CD4-positive, alpha-beta T cell (primary cell): ENCODE results near the gene DHRSX. TPM values are rescaled to one million over a fixed set of nuclear protein-coding genes. Genes with fewer than 3 reads are reported as not detected.

Experiments used
- ATAC-seq: fragments of 200-7000 bp; cut with Tn5 transposase; one replicate; pipeline ENCODE4 v1.10.0; 2022; ENCODE audit warnings: mild to moderate bottlenecking; ENCODE audit not compliant: poor library complexity
- CTCF ChIA-PET: fragments of 350-600 bp; sonication (Branson Sonifier 250); formaldehyde crosslinking; loops from one replicate; lab custom pipeline; 2021; ENCODE audit warnings: antibody characterized with exemption, inconsistent platforms; lab: Charles Lee
- POLR2A ChIA-PET: fragments of 350-600 bp; sonication (Branson Sonifier 250); formaldehyde crosslinking; loops from one replicate; lab custom pipeline; 2021; ENCODE audit warnings: antibody characterized with exemption, inconsistent platforms; lab: Charles Lee
- DNase-seq, 14 experiments: peaks; one replicate each; pipeline ENCODE4 v3.0.0-alpha.2; 2013 to 2020; ENCODE audit warnings: mixed read lengths in 2 of 14
- H3K27ac ChIP-seq, 2 donors: one replicate each; pipeline versions ENCODE4 v1.5.1 to v1.7.0; 2013; ENCODE audit warnings: low read length in 2 of 2, low read depth in 1 of 2, mild to moderate bottlenecking in 1 of 2
- H3K27me3 ChIP-seq, 2 experiments: 1 replicate in 1 of 2; 2 replicates in 1 of 2; pipeline versions ENCODE4 v1.6.1 to v1.7.0; 2013; ENCODE audit warnings: low read length in 2 of 2, control low read depth in 1 of 2, mild to moderate bottlenecking in 1 of 2, moderate library complexity in 1 of 2; ENCODE audit not compliant: insufficient read depth in 2 of 2, control insufficient read depth in 1 of 2
- H3K36me3 ChIP-seq: one replicate; pipeline ENCODE4 v1.6.1; 2013; ENCODE audit warnings: low read length, control low read depth; ENCODE audit not compliant: insufficient read depth
- H3K4me1 ChIP-seq: one replicate; pipeline ENCODE4 v1.6.1; 2013; ENCODE audit warnings: low read length, control low read depth; ENCODE audit not compliant: insufficient read depth
- H3K4me3 ChIP-seq: one replicate; pipeline ENCODE4 v1.5.1; 2013; ENCODE audit warnings: mild to moderate bottlenecking, low read length, moderate library complexity
- H3K9me3 ChIP-seq, 2 experiments: 1 replicate in 1 of 2; 2 replicates in 1 of 2; pipeline versions ENCODE4 v1.6.1 to v1.7.0; 2013; ENCODE audit warnings: low read length in 2 of 2, mild to moderate bottlenecking in 2 of 2, control low read depth in 1 of 2, moderate library complexity in 1 of 2; ENCODE audit not compliant: control insufficient read depth in 1 of 2, insufficient read depth in 1 of 2
- H3K27ac Mint-ChIP-seq: one replicate; pipeline ENCODE4 v1.8.0; 2020; ENCODE audit warnings: mixed read lengths
- H3K27me3 Mint-ChIP-seq: one replicate; pipeline ENCODE4 v1.8.0; 2021; ENCODE audit warnings: mixed read lengths
- H3K36me3 Mint-ChIP-seq: one replicate; pipeline ENCODE4 v1.8.0; 2021; ENCODE audit warnings: low read depth, mixed read lengths
- H3K4me1 Mint-ChIP-seq: one replicate; pipeline ENCODE4 v1.8.0; 2021; ENCODE audit warnings: low read depth, mixed read lengths
- H3K4me3 Mint-ChIP-seq: one replicate; pipeline ENCODE4 v1.8.0; 2020; ENCODE audit warnings: mild to moderate bottlenecking, mixed read lengths
- H3K9me3 Mint-ChIP-seq: one replicate; pipeline ENCODE4 v1.8.0; 2020; ENCODE audit warnings: mixed read lengths
- CTCF ChIP-seq: fragments of 200-600 bp; IDR thresholded peaks from one replicate; pipeline ENCODE4 v1.8.0; 2022; ENCODE audit warnings: antibody characterized with exemption, mild to moderate bottlenecking
- intact Hi-C, 2 experiments: fragments of 100-400 bp; cut with DNase I in 1 of 2; cut with micrococcal nuclease in 1 of 2; formaldehyde crosslinking; loops; one replicate each; pipeline versions ENCODE4 v1.15.1 to v1.9.0; 2023 to 2025; cut with DNase I, micrococcal nuclease
- total RNA-seq, 174 experiments: library from RNA in 2 of 174; stranded (reverse) in 2 of 174; gene quantifications; one replicate each; pipeline ENCODE4 v1.2.3 and lab custom pipeline; 2021 to 2026

The DHRSX gene
- total RNA-seq, 2 experiments from 2014 or later = 12.1 to 13.9 TPM

GRCh38 chrX:2485789-2486345 is 14.9 kb downstream of the DHRSX start:
- Histone ChIP-seq H3K27me3 (no peaks in the 10 kb centered on the region), H3K9me3 (no peaks in the 10 kb centered on the region), H3K36me3 (peaks cover 37% of the 10 kb centered on the region), H3K4me1 (no peaks in the 10 kb centered on the region), H3K4me3 (no peak overlapping the region), H3K27ac (no peak overlapping the region)
- Mint-ChIP-seq H3K9me3 (no peaks in the 10 kb centered on the region), H3K4me3 (no peak overlapping the region), H3K4me1 (no peaks in the 10 kb centered on the region), H3K27me3 (no peaks in the 10 kb centered on the region), H3K27ac (no peak overlapping the region), H3K36me3 (peaks cover 47% of the 10 kb centered on the region)
- CTCF ChIA-PET = no interaction called here
- intact Hi-C loops = no loop called here
- POLR2A ChIA-PET = no interaction called here
- no peak for TF ChIP-seq CTCF
- no peak for DNase-seq
- no peak for ATAC-seq

- no peak overlapping the region for H3K4me3 ChIP-seq
- ATAC-seq (no peak), DNase-seq (no peak)
- POLR2A ChIA-PET = no interaction called here
- Mint-ChIP-seq H3K4me1 (no peaks in the 10 kb centered on the region), H3K4me3 (no peak overlapping the region), H3K9me3 (peaks cover 2% of the 10 kb centered on the region), H3K27ac (no peak overlapping the region), H3K27me3 (no peaks in the 10 kb centered on the region), H3K36me3 (peaks cover 42% of the 10 kb centered on the region)
- peaks cover 30% of the 10 kb centered on the region for H3K36me3 ChIP-seq
- no peak overlapping the region for H3K27ac ChIP-seq
- no peak for TF ChIP-seq CTCF
- peaks cover 0 to 4% of the 10 kb centered on the region in 2 experiments for H3K9me3 ChIP-seq
- no peaks in the 10 kb centered on the region for H3K4me1 ChIP-seq
- intact Hi-C loops = no loop called here
- H3K27me3 ChIP-seq = no peaks in the 10 kb centered on the region
- CTCF ChIA-PET = no interaction called here
These were observed 15.8 kb downstream of the DHRSX start for GRCh38 chrX:2484721-2485648.

GRCh38 chrX:2484256-2484655 is 16.5 kb downstream of the DHRSX start:
- Mint-ChIP-seq H3K27ac (no peak overlapping the region), H3K27me3 (no peaks in the 10 kb centered on the region), H3K9me3 (peaks cover 3% of the 10 kb centered on the region), H3K4me1 (no peaks in the 10 kb centered on the region), H3K4me3 (no peak overlapping the region), H3K36me3 (peaks cover 40% of the 10 kb centered on the region)
- no peak for ATAC-seq
- CTCF ChIA-PET = no interaction called here
- Histone ChIP-seq H3K4me3 (no peak overlapping the region), H3K36me3 (peaks cover 24% of the 10 kb centered on the region), H3K9me3 (peaks cover 0 to 4% of the 10 kb centered on the region in 2 experiments), H3K27me3 (no peaks in the 10 kb centered on the region), H3K27ac (no peak overlapping the region), H3K4me1 (no peaks in the 10 kb centered on the region)
- DNase-seq = no peak
- POLR2A ChIA-PET = no interaction called here
- no peak for TF ChIP-seq CTCF
- intact Hi-C loops = no loop called here
